SK-N-DZ (cell line): ENCODE measurements around the gene AADAC.
A peak's percentile ranks its signal among the peaks of the same experiment; 100 is the strongest.
"Not testable (repeated sequence)": the region's sequence is repeated elsewhere in the genome, so short reads cannot be mapped to it uniquely, and the experiment has no call there.

ENCODE experiments used
- DNase-seq: peaks from one replicate; pipeline ENCODE4 v3.0.0-alpha.2; 2015; ENCODE audit warnings: low spot score

AADAC gene

GRCh38 chr3:151852074-151852811 lies 38.3 kb downstream of the AADAC start:
- peak; percentile 16 for DNase-seq

- no peak for DNase-seq
Observed at GRCh38 chr3:151856118-151856517, 42.2 kb downstream of the AADAC start.

GRCh38 chr3:151856641-151857040 lies 42.7 kb downstream of the AADAC start:
- no peak for DNase-seq

DNA sequence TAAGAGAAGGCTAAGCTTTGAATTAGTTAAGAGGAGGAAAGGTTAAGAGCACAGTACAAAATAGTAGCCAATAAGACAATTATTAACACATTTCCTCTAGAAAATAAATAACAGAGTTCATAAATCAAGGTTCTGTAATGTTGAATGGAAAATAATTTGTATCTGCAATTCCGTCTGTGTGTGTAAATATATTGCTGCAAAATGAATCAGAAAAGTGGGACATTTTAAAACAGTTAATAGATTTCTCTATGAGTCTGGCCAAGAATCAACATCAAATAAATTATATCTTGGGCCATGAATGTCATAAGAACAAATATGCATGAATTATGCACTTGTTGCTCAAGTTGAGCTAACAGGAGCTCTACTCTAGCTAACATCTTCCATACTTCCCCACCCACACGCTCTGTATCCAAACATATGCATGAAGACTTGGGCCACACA lies 45.3 kb downstream of the AADAC start:
- no peak for DNase-seq

GRCh38 chr3:151859905-151860304 lies 46.0 kb downstream of the AADAC start:
- no peak for DNase-seq

DNA sequence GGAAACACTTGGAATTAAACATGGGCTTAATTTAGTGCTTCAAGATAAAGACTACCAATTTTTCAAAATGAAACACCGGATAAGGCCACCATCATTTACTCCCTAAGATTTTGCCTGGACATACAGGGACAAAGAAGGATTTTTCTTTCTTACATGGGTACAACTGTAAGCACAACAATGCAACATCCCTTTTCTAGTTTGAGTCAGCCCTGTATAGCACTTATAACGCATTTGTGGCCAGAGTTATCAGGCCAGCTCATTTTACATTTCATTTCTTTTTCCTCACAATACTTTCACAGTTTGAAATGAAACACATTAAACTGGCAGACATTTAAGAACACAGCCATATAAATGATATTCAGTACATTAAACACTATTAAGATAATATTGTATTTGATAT lies 49.7 kb downstream of the AADAC start:
- DNase-seq, result no peak

- no peak for DNase-seq
Observed at GRCh38 chr3:151864423-151865101, 50.6 kb downstream of the AADAC start.

DNA sequence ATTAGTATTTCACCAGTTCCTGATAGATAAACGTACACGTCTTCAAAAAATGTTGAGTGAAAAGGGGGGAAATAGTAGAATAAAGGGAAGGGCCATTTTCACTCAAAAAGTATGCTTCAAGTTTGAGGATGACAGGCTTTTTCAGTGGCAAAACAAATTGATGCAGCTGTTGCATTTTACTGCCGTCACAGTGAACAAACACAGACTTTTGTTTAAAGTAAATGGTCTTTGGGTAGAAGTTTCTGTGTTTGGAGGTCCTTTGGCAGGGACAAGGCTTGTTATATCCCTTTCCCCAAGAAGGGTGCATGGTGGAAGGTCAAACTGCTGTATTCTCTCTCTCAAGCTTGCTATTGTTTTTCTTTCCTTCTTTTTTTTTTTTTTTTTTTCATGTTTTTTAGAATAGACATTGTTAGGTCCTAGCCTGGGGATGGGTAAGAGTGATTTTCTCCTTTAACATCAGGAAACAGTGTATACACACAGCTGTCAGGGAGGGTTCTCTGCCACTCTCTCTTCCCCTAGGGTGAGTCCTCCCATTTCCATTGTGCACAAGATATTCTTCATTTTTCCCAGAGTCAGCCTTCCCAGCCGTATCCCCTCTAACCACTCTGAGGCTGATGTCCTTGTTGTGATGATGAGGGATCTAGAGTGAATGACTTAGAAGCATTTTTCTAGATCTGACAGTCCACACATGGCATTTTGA lies 52.9 kb downstream of the AADAC start:
- no peak for DNase-seq

GRCh38 chr3:151867666-151868065 lies 53.8 kb downstream of the AADAC start:
- DNase-seq, result no peak

- DNase-seq, result no peak
Observed at GRCh38 chr3:151869181-151869580, 55.3 kb downstream of the AADAC start.

DNA sequence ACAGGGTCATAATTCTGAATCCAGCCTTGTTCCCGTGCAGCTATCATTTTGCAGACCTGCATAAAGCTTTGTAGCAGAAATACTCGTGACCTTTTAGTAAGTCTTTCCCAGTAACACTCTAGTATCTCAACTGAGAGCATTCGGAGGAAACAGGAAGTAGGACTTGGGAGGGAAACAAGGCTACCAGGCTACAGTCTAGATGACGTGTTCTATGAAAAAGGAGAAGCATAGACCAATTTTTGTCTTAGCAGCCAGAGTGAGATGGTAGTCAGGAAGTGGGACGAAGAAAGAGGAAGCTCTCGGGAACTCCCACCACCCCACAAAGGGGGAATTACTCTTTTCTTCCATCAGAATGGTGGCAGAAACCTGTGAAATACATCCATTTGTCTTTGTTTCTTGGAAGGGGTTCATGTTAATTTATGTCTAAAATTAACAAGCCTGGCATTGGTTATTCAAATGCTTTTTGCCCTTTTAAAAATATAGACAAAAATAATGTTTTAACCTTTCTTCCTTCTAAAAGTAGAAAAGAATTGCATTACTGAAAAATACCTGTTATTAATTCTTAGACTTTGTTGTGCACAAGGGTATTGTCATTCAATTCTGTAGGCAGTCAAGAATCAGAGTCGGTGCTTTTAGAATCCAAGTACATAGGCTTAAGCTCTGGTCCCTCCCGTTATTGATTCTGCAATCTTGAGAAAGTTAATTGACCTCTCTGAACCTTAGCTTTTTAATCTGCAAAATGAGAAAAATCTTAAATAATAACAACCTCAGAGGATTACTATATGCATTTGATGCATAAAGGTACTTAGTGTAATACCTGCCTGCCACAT lies 57.9 kb downstream of the AADAC start:
- no peak for DNase-seq

- DNase-seq, result no peak
Observed at GRCh38 chr3:151873398-151873797, 59.5 kb downstream of the AADAC start, which contains the start of gene SUCNR1. Gene SUCNR1 (plus strand): TSS chr3:151873643. CDS start chr3:151879893, 6,250 bp downstream.

DNA sequence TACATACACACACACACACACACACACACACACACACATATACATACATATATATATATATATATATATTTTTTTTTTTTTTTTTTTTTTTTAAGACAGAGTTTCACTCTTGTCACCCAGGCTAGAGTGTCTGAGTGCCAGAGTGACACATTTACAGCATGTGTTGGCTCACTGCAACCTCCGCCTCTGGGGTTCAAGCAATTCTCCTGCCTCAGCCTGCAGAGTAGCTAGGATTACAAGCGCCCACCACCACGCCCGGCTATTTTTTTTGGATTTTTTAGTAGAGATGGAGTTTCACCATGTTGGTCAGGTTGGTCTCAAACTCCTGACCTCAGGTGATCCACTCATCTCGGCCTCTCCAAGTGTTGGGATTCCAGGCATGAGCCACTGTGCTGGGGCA lies 60.2 kb downstream of the AADAC start:
- not testable (repeated sequence) for DNase-seq

DNA sequence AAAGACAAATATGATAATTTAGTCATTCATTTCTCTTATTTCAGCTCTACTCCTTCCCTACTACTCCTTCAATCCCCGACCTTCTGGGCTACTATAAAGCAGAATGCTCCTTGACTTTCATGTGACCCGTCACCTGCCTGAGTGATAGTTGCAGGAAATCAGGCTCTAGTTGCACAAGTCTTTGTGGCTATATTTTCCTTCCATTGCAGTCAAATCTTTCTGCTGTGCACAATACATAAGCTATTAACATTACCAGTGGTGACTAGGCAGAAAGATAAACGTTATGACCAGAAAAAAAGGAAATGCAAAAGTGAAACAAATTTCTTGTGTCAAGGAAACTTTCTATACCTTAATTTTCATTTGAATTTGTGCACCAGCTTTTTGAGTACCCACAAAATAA lies 61.8 kb downstream of the AADAC start:
- no peak for DNase-seq

- DNase-seq, result no peak
Observed at GRCh38 chr3:151877269-151877668, 63.4 kb downstream of the AADAC start.
